Ascending aorta (tissue), 2 donors: ENCODE measurements around the gene PCLO. TPM values are rescaled to one million over a fixed set of nuclear protein-coding genes. Genes with fewer than 3 reads are reported as not detected.
"Not testable (repeated sequence)": the region's sequence is repeated elsewhere in the genome, so short reads cannot be mapped to it uniquely, and the experiment has no call there.

ENCODE experiments used
- DNase-seq, 2 donors: peaks; one replicate each; pipeline ENCODE4 v3.0.0-alpha.2; 2019; ENCODE audit warnings: low spot score in 2 of 2
- H3K27ac ChIP-seq, 2 donors: fragments of 200-600 bp; sonication (generic); one replicate each; pipeline ENCODE4 v1.5.1; 2016 to 2017; ENCODE audit warnings: mild to moderate bottlenecking in 1 of 2
- H3K27me3 ChIP-seq: fragments of 200-600 bp; sonication (generic); one replicate; pipeline ENCODE4 v1.5.1; 2017
- H3K36me3 ChIP-seq, 2 donors: fragments of 200-600 bp; sonication (generic); one replicate each; pipeline ENCODE4 v1.5.1; 2016
- H3K4me1 ChIP-seq, 2 donors: fragments of 200-600 bp; sonication (generic); one replicate each; pipeline ENCODE4 v1.5.1; 2016 to 2017; ENCODE audit warnings: mild to moderate bottlenecking in 1 of 2
- H3K4me3 ChIP-seq, 2 donors: fragments of 200-600 bp; sonication (generic); one replicate each; pipeline ENCODE4 v1.5.1; 2016 to 2017; ENCODE audit warnings: mild to moderate bottlenecking in 1 of 2
- H3K9me3 ChIP-seq, 2 donors: fragments of 200-600 bp; sonication (generic); one replicate each; pipeline ENCODE4 v1.5.1; 2016
- intact Hi-C: fragments of 100-400 bp; cut with DNase I; formaldehyde crosslinking; loops from one replicate; pipeline ENCODE4 v1.15.1; 2023
- total RNA-seq: library from RNA; depleted of rRNA; stranded (reverse); fragments of >200 nt; gene quantifications from one replicate; pipeline ENCODE4 v1.1.0, GENCODE V29; 2016
- TF ChIP-seq, protein P1 (sequence below), 3 experiments: fragments of 200-600 bp in 2 of 3; fragments of 450-650 bp in 1 of 3; sonication (generic) in 2 of 3; IDR thresholded peaks; one replicate each; pipeline ENCODE4 v1.5.1; 2016 to 2019; ENCODE audit warnings: antibody characterized with exemption in 3 of 3, mild to moderate bottlenecking in 1 of 3, moderate library complexity in 1 of 3

The PCLO gene
- total RNA-seq, 1 donor from 2014 or later = 0.11 TPM

DNA sequence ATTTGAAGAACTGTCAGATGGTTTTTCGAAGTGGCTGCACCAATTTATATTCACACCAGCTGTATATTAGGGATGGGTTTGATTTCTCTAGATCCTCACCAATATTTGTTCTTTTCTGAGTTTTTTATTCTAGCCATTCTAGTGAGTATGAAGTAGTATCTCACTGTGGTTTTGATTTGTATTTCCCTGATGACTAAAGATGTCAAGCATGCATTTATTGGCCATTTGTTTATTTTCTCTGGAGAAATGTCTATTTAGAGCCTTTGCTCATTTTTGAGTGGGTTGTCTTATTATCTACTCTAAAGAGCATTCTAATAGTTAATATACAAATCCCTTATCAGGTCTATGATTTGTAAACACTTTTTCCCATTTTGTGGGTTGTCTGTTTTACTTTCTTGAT lies 123.9 kb downstream of the PCLO start:
- TF ChIP-seq, protein P1, sequence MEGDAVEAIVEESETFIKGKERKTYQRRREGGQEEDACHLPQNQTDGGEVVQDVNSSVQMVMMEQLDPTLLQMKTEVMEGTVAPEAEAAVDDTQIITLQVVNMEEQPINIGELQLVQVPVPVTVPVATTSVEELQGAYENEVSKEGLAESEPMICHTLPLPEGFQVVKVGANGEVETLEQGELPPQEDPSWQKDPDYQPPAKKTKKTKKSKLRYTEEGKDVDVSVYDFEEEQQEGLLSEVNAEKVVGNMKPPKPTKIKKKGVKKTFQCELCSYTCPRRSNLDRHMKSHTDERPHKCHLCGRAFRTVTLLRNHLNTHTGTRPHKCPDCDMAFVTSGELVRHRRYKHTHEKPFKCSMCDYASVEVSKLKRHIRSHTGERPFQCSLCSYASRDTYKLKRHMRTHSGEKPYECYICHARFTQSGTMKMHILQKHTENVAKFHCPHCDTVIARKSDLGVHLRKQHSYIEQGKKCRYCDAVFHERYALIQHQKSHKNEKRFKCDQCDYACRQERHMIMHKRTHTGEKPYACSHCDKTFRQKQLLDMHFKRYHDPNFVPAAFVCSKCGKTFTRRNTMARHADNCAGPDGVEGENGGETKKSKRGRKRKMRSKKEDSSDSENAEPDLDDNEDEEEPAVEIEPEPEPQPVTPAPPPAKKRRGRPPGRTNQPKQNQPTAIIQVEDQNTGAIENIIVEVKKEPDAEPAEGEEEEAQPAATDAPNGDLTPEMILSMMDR (IDR thresholded peaks at IDR 0.05) = no peak
- no peaks in the 10 kb centered on the region for H3K36me3 ChIP-seq

DNA sequence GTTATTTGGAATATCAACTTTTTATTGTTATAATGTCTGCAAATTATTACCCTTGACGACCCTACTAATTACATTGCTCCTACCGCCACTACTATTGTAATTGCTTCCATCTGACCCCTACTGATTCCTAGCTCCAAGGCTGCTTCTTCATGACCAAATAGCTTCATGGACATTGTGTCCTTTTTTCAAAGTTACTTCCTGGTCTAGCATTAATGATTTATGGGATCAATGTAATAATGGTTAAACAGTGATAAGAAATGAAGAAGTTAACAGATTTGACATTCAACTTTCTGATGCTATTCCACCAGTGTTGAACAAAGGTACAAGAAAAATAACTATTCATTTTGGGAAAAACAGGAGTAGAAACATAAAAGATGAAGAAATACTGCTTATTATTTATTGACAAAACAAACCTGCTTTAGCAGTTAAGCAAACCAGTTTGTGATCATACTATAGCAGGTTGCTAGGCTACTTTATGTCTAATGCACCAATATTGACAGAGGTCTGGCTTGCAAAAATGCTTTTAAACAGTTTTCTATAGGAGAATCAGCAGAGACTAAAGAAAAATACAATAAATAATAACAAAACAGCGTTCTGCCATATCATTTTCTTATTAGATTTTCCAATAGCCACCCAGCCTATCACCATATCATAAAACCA lies 125.8 kb downstream of the PCLO start:
- intact Hi-C loops = no loop called here
- no peak overlapping the region for H3K27ac ChIP-seq
- DNase-seq = no peak
- no peaks in the 10 kb centered on the region for H3K27me3 ChIP-seq
- H3K36me3 ChIP-seq = no peaks in the 10 kb centered on the region
- H3K9me3 ChIP-seq = no peaks in the 10 kb centered on the region
- TF ChIP-seq, protein P1 (IDR thresholded peaks at IDR 0.05) = no peak
- no peaks in the 10 kb centered on the region for H3K4me1 ChIP-seq
- no peak overlapping the region for H3K4me3 ChIP-seq

More for the DNA sequence above, 123.9 kb downstream of the PCLO start:
- H3K4me3 ChIP-seq = no peak overlapping the region
- no peaks in the 10 kb centered on the region for H3K9me3 ChIP-seq
- no peaks in the 10 kb centered on the region for H3K27me3 ChIP-seq
- intact Hi-C loops = no loop called here
- H3K4me1 ChIP-seq = no peaks in the 10 kb centered on the region
- no peak for DNase-seq
- H3K27ac ChIP-seq = no peak overlapping the region

- TF ChIP-seq, protein P1 (IDR thresholded peaks at IDR 0.05) = no peak
- Histone ChIP-seq H3K27ac (no peak overlapping the region), H3K27me3 (no peaks in the 10 kb centered on the region), H3K4me3 (no peak overlapping the region), H3K36me3 (no peaks in the 10 kb centered on the region), H3K9me3 (no peaks in the 10 kb centered on the region), H3K4me1 (no peaks in the 10 kb centered on the region)
- no peak for DNase-seq
- intact Hi-C loops = no loop called here
These were observed 126.6 kb downstream of the PCLO start for GRCh38 chr7:83036130-83036529.

- intact Hi-C loops = no loop called here
- TF ChIP-seq, protein P1 (IDR thresholded peaks at IDR 0.05) = no peak
- no peak for DNase-seq
- no peaks in the 10 kb centered on the region for H3K27me3 ChIP-seq
- H3K9me3 ChIP-seq = no peaks in the 10 kb centered on the region
- no peaks in the 10 kb centered on the region for H3K4me1 ChIP-seq
- no peaks in the 10 kb centered on the region for H3K36me3 ChIP-seq
- no peak overlapping the region for H3K4me3 ChIP-seq
- H3K27ac ChIP-seq = no peak overlapping the region
These were observed 130.5 kb downstream of the PCLO start for GRCh38 chr7:83032195-83032594.

GRCh38 chr7:83023817-83024665 lies 138.6 kb downstream of the PCLO start:
- H3K9me3 ChIP-seq, H3K36me3 ChIP-seq, DNase-seq, intact Hi-C loops, H3K4me1 ChIP-seq, H3K27me3 ChIP-seq, H3K27ac ChIP-seq, H3K4me3 ChIP-seq: not testable (repeated sequence)

- intact Hi-C loops = no loop called here
- H3K9me3 ChIP-seq = peaks cover 0 to 4% of the 10 kb centered on the region in 2 donors
- no peak overlapping the region for H3K4me3 ChIP-seq
- no peaks in the 10 kb centered on the region for H3K27me3 ChIP-seq
- TF ChIP-seq, protein P1 (IDR thresholded peaks at IDR 0.05) = no peak
- no peaks in the 10 kb centered on the region for H3K36me3 ChIP-seq
- no peak for DNase-seq
- H3K27ac ChIP-seq = no peak overlapping the region
- no peaks in the 10 kb centered on the region for H3K4me1 ChIP-seq
These were observed 141.7 kb downstream of the PCLO start for GRCh38 chr7:83021032-83021431.
